Keratinocyte (primary cell): ENCODE results near the gene ZNF646. TPM values are rescaled to one million over a fixed set of nuclear protein-coding genes. Genes with fewer than 3 reads are reported as not detected.
A peak's percentile ranks its signal among the peaks of the same experiment; 100 is the strongest.

Source experiments
- DNase-seq: peaks from one replicate; pipeline ENCODE4 v3.0.0-alpha.2; 2011; ENCODE audit warnings: low read depth, missing footprints, low spot score
- FAIRE-seq: peaks from 2 replicates; lab custom pipeline; 2011; peaks lifted over from hg19 to GRCh38; lab: Jason Lieb, UNC
- H2AFZ ChIP-seq: 2 replicates; pipeline ENCODE4 v1.6.0; 2012; ENCODE audit warnings: low read length, control low read depth, inconsistent platforms; ENCODE audit not compliant: control insufficient read depth
- H3K27ac ChIP-seq: 2 replicates; pipeline ENCODE4 v1.5.1; 2011; ENCODE audit warnings: low read length; ENCODE audit not compliant: control insufficient read depth, insufficient read depth
- H3K27me3 ChIP-seq: 3 replicates; pipeline ENCODE4 v1.6.0; 2011; ENCODE audit warnings: low read length; ENCODE audit not compliant: control insufficient read depth, insufficient read depth; ENCODE audit errors: extremely low read depth
- H3K36me3 ChIP-seq, 2 experiments: 2 replicates in 1 of 2; 3 replicates in 1 of 2; pipeline ENCODE4 v1.5.1; 2011; ENCODE audit warnings: low read length in 2 of 2, mild to moderate bottlenecking in 1 of 2; ENCODE audit not compliant: control insufficient read depth in 2 of 2, insufficient read depth in 2 of 2; ENCODE audit errors: extremely low read depth in 1 of 2
- H3K4me1 ChIP-seq: 3 replicates; pipeline ENCODE4 v1.5.1; 2011; ENCODE audit warnings: low read length; ENCODE audit not compliant: control insufficient read depth, insufficient read depth; ENCODE audit errors: extremely low read depth
- H3K4me2 ChIP-seq: 3 replicates; pipeline ENCODE4 v1.6.0; 2011; ENCODE audit warnings: low read depth, low read length; ENCODE audit not compliant: control insufficient read depth, insufficient read depth; ENCODE audit errors: extremely low read depth
- H3K4me3 ChIP-seq, 3 experiments: fragments of 200-600 bp in 1 of 3; sonication (generic) in 1 of 3; 2 replicates in 2 of 3; 3 replicates in 1 of 3; pipeline ENCODE4 v1.5.1; 2011 to 2016; ENCODE audit warnings: low read length in 3 of 3, mild to moderate bottlenecking in 3 of 3, control low read depth in 2 of 3, inconsistent platforms in 1 of 3, low read depth in 1 of 3, mixed read lengths in 1 of 3, mixed run types in 1 of 3, moderate library complexity in 1 of 3; ENCODE audit not compliant: control insufficient read depth in 2 of 3, insufficient read depth in 2 of 3; ENCODE audit errors: extremely low read depth in 1 of 3
- H3K79me2 ChIP-seq: 2 replicates; pipeline ENCODE4 v1.6.0; 2012; ENCODE audit warnings: low read length; ENCODE audit not compliant: control insufficient read depth, insufficient read depth
- H3K9ac ChIP-seq: 3 replicates; pipeline ENCODE4 v1.6.0; 2011; ENCODE audit warnings: low read length; ENCODE audit not compliant: control insufficient read depth, insufficient read depth; ENCODE audit errors: extremely low read depth
- H3K9me1 ChIP-seq: 3 replicates; pipeline ENCODE4 v1.6.0; 2011; ENCODE audit warnings: low read length; ENCODE audit not compliant: control insufficient read depth, insufficient read depth; ENCODE audit errors: extremely low read depth
- H3K9me3 ChIP-seq: 2 replicates; pipeline ENCODE4 v1.5.1; 2012; ENCODE audit warnings: low read depth, low read length; ENCODE audit not compliant: control insufficient read depth
- H4K20me1 ChIP-seq: 3 replicates; pipeline ENCODE4 v1.6.0; 2011; ENCODE audit warnings: low read length; ENCODE audit not compliant: control insufficient read depth, insufficient read depth; ENCODE audit errors: extremely low read depth
- CTCF ChIP-seq, 3 experiments: IDR thresholded peaks in 1 of 3; conservative IDR thresholded peaks in 1 of 3; optimal IDR thresholded peaks in 1 of 3; 2 replicates in 2 of 3; 3 replicates in 1 of 3; pipeline versions ENCODE3 to v1.5.1; 2011; ENCODE audit warnings: low read length in 3 of 3, mild to moderate bottlenecking in 3 of 3, moderate library complexity in 2 of 3, control low read depth in 1 of 3, inconsistent platforms in 1 of 3; ENCODE audit not compliant: insufficient read depth in 2 of 3; ENCODE audit errors: extremely low read depth in 1 of 3
- EZH2 ChIP-seq: IDR thresholded peaks from one replicate; pipeline ENCODE4 v1.6.1; 2012; ENCODE audit warnings: inconsistent platforms, mild to moderate bottlenecking, low read length, moderate library complexity
- dilution Hi-C: fragments of 300-500 bp; cut with MboI; formaldehyde crosslinking; loops from one replicate; pipeline ENCODE4 v1.7.0; 2020; ENCODE audit warnings: low sequenced_read_pairs; ENCODE audit not compliant: extremely low pct_ligation_motif_present
- polyA plus RNA-seq, 5 experiments: library from polyadenylated mRNA; depleted of rRNA in 3 of 5; stranded (reverse) in 3 of 5; stranded (forward) in 1 of 5; unstranded in 1 of 5; fragments of >200 nt; gene quantifications; 1 replicate in 1 of 5; 2 replicates in 3 of 5; 3 replicates in 1 of 5; pipeline versions ENCODE4 v1.2.1 to v1.2.3, GENCODE V29; 2011 to 2012; ENCODE audit warnings: missing spikeins in 2 of 5, low read depth in 1 of 5, low replicate concordance in 1 of 5

The ZNF646 gene
- polyA plus RNA-seq, 1 donor (not counting 4 experiments of a cell fraction or from before 2014, with no cell fraction given), result 2.5 TPM

- no peaks in the 10 kb centered on the region for H3K9me3 ChIP-seq
- peaks cover 7% of the 10 kb centered on the region for H3K9me1 ChIP-seq
- no peaks in the 10 kb centered on the region for H3K27me3 ChIP-seq
- H3K27ac ChIP-seq, result peak overlapping the region; percentile 49
- peaks cover 12 to 30% of the 10 kb centered on the region in 2 experiments for H3K36me3 ChIP-seq
- peaks cover 29% of the 10 kb centered on the region for H3K79me2 ChIP-seq
- TF ChIP-seq EZH2 (no peak), CTCF (optimal IDR thresholded peaks at IDR 0.05 in 1 of 3, IDR thresholded peaks at IDR 0.05 in 1 of 3, conservative IDR thresholded peaks at IDR 0.05 in 1 of 3; ENCODE audit: extremely low read depth in 1 of 3, insufficient read depth in 2 of 3, low read length in 3 of 3) (no peak)
- DNase-seq, result no peak
- dilution Hi-C loops, result no loop called here
- H4K20me1 ChIP-seq, result peaks cover 3% of the 10 kb centered on the region
- H2AFZ ChIP-seq, result no peak overlapping the region
- H3K4me2 ChIP-seq, result peak overlapping the region; percentile 32
- no peak for FAIRE-seq
- peaks cover 51% of the 10 kb centered on the region for H3K4me1 ChIP-seq
- no peak overlapping the region for H3K4me3 ChIP-seq
- no peak overlapping the region for H3K9ac ChIP-seq
Measured at GRCh38 chr16:31132303-31132979, 58.2 kb downstream of the ZNF646 start.

- no peak overlapping the region for H3K4me3 ChIP-seq
- no peak overlapping the region for H2AFZ ChIP-seq
- no peak overlapping the region for H3K9ac ChIP-seq
- H3K4me2 ChIP-seq, result no peak overlapping the region
- peaks cover 29% of the 10 kb centered on the region for H3K79me2 ChIP-seq
- no peak for FAIRE-seq
- H3K9me3 ChIP-seq, result no peaks in the 10 kb centered on the region
- peaks cover 7% of the 10 kb centered on the region for H3K9me1 ChIP-seq
- H4K20me1 ChIP-seq, result peaks cover 3% of the 10 kb centered on the region
- TF ChIP-seq CTCF (optimal IDR thresholded peaks at IDR 0.05 in 1 of 3, IDR thresholded peaks at IDR 0.05 in 1 of 3, conservative IDR thresholded peaks at IDR 0.05 in 1 of 3; ENCODE audit: extremely low read depth in 1 of 3, insufficient read depth in 2 of 3, low read length in 3 of 3) (no peak), EZH2 (no peak)
- H3K36me3 ChIP-seq, result peaks cover 12 to 30% of the 10 kb centered on the region in 2 experiments
- DNase-seq, result no peak
- H3K4me1 ChIP-seq, result peaks cover 53% of the 10 kb centered on the region
- H3K27ac ChIP-seq, result no peak overlapping the region
- dilution Hi-C loops, result no loop called here
- H3K27me3 ChIP-seq, result no peaks in the 10 kb centered on the region
Measured at GRCh38 chr16:31133046-31133501, 58.9 kb downstream of the ZNF646 start.

Other genes with a start within 250 kb of the ZNF646 start
- gene BCL7C, start 180.3 kb upstream of the ZNF646 start, polyA plus RNA-seq, result 18.5 to 22.4 TPM (median 19.2 TPM) in 3 replicates
- gene CTF1, start 177.8 kb upstream of the ZNF646 start, polyA plus RNA-seq, result 2.1 to 3.2 TPM (median 2.6 TPM) in 3 replicates
- 9.6 to 15.0 TPM (median 10.2 TPM) in 3 replicates for gene FBXL19, start 150.8 kb upstream of the ZNF646 start, polyA plus RNA-seq
- 8.1 to 12.7 TPM (median 10.8 TPM) in 3 replicates for gene ORAI3, start 125.4 kb upstream of the ZNF646 start, polyA plus RNA-seq
- 0.94 to 3.7 TPM (median 1.1 TPM) in 3 replicates for gene SETD1A, start 116.7 kb upstream of the ZNF646 start, polyA plus RNA-seq
- gene HSD3B7, start 89.2 kb upstream of the ZNF646 start, polyA plus RNA-seq, result 2.0 to 3.5 TPM (median 2.4 TPM) in 3 replicates
- 0.34 to 0.55 TPM (median 0.50 TPM) in 3 replicates for gene STX1B, start 63.8 kb upstream of the ZNF646 start, polyA plus RNA-seq
- gene STX4, start 40.9 kb upstream of the ZNF646 start, polyA plus RNA-seq, result 43.6 to 51.1 TPM (median 48.3 TPM) in 3 replicates
- gene ZNF668, start 182 bp upstream of the ZNF646 start, polyA plus RNA-seq, result 5.5 to 9.4 TPM (median 8.3 TPM) in 3 replicates
- 0.50 to 1.2 TPM (median 0.97 TPM) in 3 replicates for gene PRSS53, start 14.5 kb downstream of the ZNF646 start, polyA plus RNA-seq
- 73.6 to 118 TPM (median 96.1 TPM) in 3 replicates for gene VKORC1, start 20.4 kb downstream of the ZNF646 start, polyA plus RNA-seq
- gene BCKDK, start 34.0 kb downstream of the ZNF646 start, polyA plus RNA-seq, result 17.2 to 35.7 TPM (median 19.9 TPM) in 3 replicates
- gene KAT8, start 43.2 kb downstream of the ZNF646 start, polyA plus RNA-seq, result 25.9 to 26.4 TPM (median 26.1 TPM) in 3 replicates
- gene PRSS8, start 61.3 kb downstream of the ZNF646 start, polyA plus RNA-seq, result 31.2 to 65.3 TPM (median 46.4 TPM) in 3 replicates
- 0.08 to 0.95 TPM (median 0.43 TPM) in 3 replicates for gene PRSS36, start 75.6 kb downstream of the ZNF646 start, polyA plus RNA-seq
- 88.0 to 210 TPM (median 199 TPM) in 3 replicates for gene FUS, start 105.7 kb downstream of the ZNF646 start, polyA plus RNA-seq
- gene PYCARD, start 128.3 kb downstream of the ZNF646 start, polyA plus RNA-seq, result 46.4 to 84.9 TPM (median 58.1 TPM) in 3 replicates
- under 0.01 TPM in 1 of 3 replicates, not detected in the others for gene TRIM72, start 139.7 kb downstream of the ZNF646 start, polyA plus RNA-seq
- not detected in 3 replicates for gene PYDC1, start 142.7 kb downstream of the ZNF646 start, polyA plus RNA-seq
- gene ITGAM, start 185.6 kb downstream of the ZNF646 start, polyA plus RNA-seq, result 0.11 to 0.30 TPM (median 0.13 TPM) in 3 replicates